ENCODE measurements around the gene TNNT1. TPM values are rescaled to one million over a fixed set of nuclear protein-coding genes. Genes with fewer than 3 reads are reported as not detected.

TNNT1 gene
- total RNA-seq, 2 donors from 2014 or later = 0.69 to 2.1 TPM

GRCh38 chr19:55178781-55179599 lies 30.0 kb upstream of the TNNT1 start:
- H3K27me3 ChIP-seq = peaks cover 29% of the 10 kb centered on the region
- no peaks in the 10 kb centered on the region for H3K36me3 ChIP-seq
- peaks cover 8% of the 10 kb centered on the region for H3K4me1 ChIP-seq
- H3K9me3 ChIP-seq = no peaks in the 10 kb centered on the region
- H3K4me3 ChIP-seq = peak overlapping the region; percentile 15
- peak; percentile 64 for DNase-seq
- no peak overlapping the region for H3K9ac ChIP-seq (ENCODE audit: low read depth in 2 of 2, low read length in 2 of 2)
- no peak overlapping the region for H3K27ac ChIP-seq
- intact Hi-C loops (cut with DNase I) = no loop called here
- TF ChIP-seq CTCF (IDR thresholded peaks at IDR 0.05) = no peak

GRCh38 chr19:55176076-55176475 lies 27.1 kb upstream of the TNNT1 start:
- intact Hi-C loops (cut with DNase I) = no loop called here
- no peak overlapping the region for H3K27ac ChIP-seq
- peaks cover 8% of the 10 kb centered on the region for H3K4me1 ChIP-seq
- no peak overlapping the region for H3K4me3 ChIP-seq
- no peaks in the 10 kb centered on the region for H3K36me3 ChIP-seq
- peaks cover 30% of the 10 kb centered on the region for H3K27me3 ChIP-seq
- no peaks in the 10 kb centered on the region for H3K9me3 ChIP-seq
- no peak for DNase-seq
- no peak for TF ChIP-seq CTCF (IDR thresholded peaks at IDR 0.05)
- H3K9ac ChIP-seq (ENCODE audit: low read depth in 2 of 2, low read length in 2 of 2) = no peak overlapping the region

- Histone ChIP-seq H3K9ac (ENCODE audit: low read depth in 2 of 2, low read length in 2 of 2) (no peak overlapping the region), H3K4me1 (peaks cover 8% of the 10 kb centered on the region), H3K27me3 (peaks cover 25% of the 10 kb centered on the region), H3K4me3 (no peak overlapping the region), H3K9me3 (no peaks in the 10 kb centered on the region), H3K27ac (no peak overlapping the region), H3K36me3 (no peaks in the 10 kb centered on the region)
- DNase-seq = no peak
- no peak for TF ChIP-seq CTCF (IDR thresholded peaks at IDR 0.05)
- intact Hi-C loops (cut with DNase I) = no loop called here
Observed at GRCh38 chr19:55175117-55175867, 26.3 kb upstream of the TNNT1 start.

- Histone ChIP-seq H3K27me3 (peaks cover 22% of the 10 kb centered on the region), H3K27ac (no peak overlapping the region), H3K9me3 (no peaks in the 10 kb centered on the region), H3K36me3 (no peaks in the 10 kb centered on the region), H3K9ac (ENCODE audit: low read depth in 2 of 2, low read length in 2 of 2) (no peak overlapping the region), H3K4me3 (no peak overlapping the region), H3K4me1 (peaks cover 4% of the 10 kb centered on the region)
- DNase-seq = no peak
- intact Hi-C loops (cut with DNase I) = no loop called here
- no peak for TF ChIP-seq CTCF (IDR thresholded peaks at IDR 0.05)
Observed at GRCh38 chr19:55174425-55175116, 25.6 kb upstream of the TNNT1 start.

- no peaks in the 10 kb centered on the region for H3K36me3 ChIP-seq
- peak; percentile 70 for DNase-seq
- peak overlapping the region; percentile 9 for H3K4me3 ChIP-seq
- no peak overlapping the region for H3K27ac ChIP-seq
- no peaks in the 10 kb centered on the region for H3K4me1 ChIP-seq
- intact Hi-C loops (cut with DNase I) = no loop called here
- no peak overlapping the region for H3K9ac ChIP-seq (ENCODE audit: low read depth in 2 of 2, low read length in 2 of 2)
- H3K27me3 ChIP-seq = peaks cover 24% of the 10 kb centered on the region
- no peak for TF ChIP-seq CTCF (IDR thresholded peaks at IDR 0.05)
- no peaks in the 10 kb centered on the region for H3K9me3 ChIP-seq
Observed at GRCh38 chr19:55173714-55174409, 24.9 kb upstream of the TNNT1 start.

Measured in colonic mucosa (tissue), 4 donors.